Stimulated activated CD4-positive, alpha-beta T cell treated with anti-CD3 and anti-CD28 coated beads, Interleukin-15, amount 100 ng/mL, for 1 hour (primary cell): ENCODE data around the gene CAPZA1.
A peak's percentile ranks its signal among the peaks of the same experiment; 100 is the strongest.
"Not testable (repeated sequence)": the region's sequence is repeated elsewhere in the genome, so short reads cannot be mapped to it uniquely, and the experiment has no call there.

Source experiments
- DNase-seq, 2 donors: peaks; one replicate each; pipeline ENCODE4 v3.0.0-alpha.2; 2020; ENCODE audit warnings: low read depth in 1 of 2, low spot score in 1 of 2

Gene CAPZA1

GRCh38 chr1:112626887-112627286 is 7.3 kb downstream of the CAPZA1 start:
- no peak for DNase-seq

- no peak for DNase-seq
Measured at GRCh38 chr1:112628516-112628915, 8.9 kb downstream of the CAPZA1 start.

DNA sequence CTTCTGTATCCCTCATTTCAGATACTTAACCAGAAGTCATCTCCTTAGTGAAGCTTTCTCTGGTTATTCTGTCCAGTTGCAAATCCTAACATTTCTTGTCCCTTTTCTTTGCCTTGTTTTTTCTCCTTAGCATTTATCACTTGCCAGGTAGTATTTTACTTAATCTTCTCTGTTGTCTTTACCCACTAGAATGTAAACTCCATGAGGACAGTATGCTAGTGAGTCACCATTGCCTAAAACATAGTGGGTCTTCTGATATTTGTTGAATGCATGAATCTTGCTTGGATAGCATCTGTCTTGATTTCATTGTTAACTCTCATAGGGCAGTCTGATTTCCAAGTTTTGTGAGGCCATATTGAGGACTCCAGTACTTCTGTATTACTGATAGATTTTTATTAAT is 9.6 kb downstream of the CAPZA1 start:
- no peak for DNase-seq

GRCh38 chr1:112633628-112634027 is 14.0 kb downstream of the CAPZA1 start:
- DNase-seq: no peak

DNA sequence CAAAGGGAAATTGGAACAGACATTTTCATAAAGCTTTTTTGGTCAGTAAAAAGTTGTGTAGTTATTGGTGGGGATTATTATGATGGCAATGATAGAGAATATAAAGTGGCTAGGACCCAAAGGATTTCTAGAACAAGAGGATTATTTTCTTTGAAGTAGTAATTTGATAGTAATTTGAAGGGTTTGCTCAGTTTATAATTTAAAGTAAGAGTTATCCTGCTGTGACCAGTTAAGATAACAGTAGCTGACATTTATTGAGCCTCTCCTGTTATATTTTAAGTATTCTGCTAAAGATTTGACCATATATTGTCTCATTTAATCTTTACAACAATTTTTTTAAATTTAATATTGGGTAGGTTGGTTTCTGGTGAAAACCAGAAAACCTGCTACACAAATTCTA is 14.7 kb downstream of the CAPZA1 start:
- no peak for DNase-seq

DNA sequence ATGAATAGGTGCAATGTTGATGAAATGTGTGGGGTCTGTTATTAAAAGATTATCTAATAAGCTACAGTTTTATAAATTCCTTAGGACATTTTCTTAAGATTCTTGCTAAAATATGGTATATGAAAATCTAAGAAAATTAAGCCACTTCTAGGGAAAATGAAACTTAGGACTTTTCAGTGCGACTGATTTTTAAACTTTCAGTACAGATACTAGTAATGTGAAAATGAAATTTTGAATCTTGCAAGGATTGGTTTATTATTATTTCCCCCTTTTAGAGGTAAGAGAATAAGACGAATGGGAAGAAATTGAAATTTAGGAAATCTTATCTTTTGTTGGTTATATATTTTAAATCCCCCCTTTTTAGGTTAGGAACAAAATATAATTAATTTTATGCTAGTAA is 16.4 kb downstream of the CAPZA1 start:
- DNase-seq: no peak

- DNase-seq: no peak
Measured at GRCh38 chr1:112636597-112637253, 17.1 kb downstream of the CAPZA1 start.

DNA sequence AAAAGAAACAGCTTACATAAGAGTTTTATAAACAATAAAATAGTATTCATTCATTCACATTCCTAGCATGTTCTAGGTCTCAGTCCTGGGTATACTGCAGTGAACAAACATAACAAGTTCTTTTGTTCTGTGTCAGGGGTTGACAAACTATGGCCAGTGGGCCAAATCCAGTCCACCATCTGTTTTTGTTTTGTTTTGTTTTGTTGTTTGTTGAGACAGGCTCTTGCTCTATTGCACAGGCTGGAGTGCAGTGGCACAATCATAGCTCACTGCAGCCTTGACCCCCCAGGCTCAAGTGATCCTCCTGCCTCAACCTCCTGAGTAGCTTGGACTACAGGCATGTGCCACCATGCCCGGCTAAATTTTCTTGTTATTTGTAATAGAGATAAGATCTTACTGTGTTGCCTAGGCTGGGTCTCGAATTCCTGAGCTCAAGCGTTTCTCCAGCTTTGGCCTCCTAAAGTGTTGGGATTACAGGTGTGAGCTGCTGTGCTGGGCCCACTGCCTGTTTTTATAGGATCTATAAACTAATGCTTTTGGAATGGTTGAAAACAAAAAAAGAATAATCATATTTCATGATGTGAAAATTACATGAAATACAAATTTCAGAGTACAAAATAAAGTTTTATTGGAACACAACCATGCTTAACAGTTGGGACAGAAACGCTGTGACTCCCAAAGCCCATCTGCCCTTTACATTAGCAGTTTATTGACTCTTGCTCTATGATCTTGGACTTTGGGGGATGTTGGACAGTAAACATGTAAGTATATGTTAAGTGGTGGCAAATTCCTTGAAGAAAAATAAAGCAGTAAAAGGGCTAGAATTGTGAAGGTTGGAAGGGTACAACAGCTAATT is 17.9 kb downstream of the CAPZA1 start:
- DNase-seq: no peak

- no peak for DNase-seq
Measured at GRCh38 chr1:112638110-112638428, 18.4 kb downstream of the CAPZA1 start.

DNA sequence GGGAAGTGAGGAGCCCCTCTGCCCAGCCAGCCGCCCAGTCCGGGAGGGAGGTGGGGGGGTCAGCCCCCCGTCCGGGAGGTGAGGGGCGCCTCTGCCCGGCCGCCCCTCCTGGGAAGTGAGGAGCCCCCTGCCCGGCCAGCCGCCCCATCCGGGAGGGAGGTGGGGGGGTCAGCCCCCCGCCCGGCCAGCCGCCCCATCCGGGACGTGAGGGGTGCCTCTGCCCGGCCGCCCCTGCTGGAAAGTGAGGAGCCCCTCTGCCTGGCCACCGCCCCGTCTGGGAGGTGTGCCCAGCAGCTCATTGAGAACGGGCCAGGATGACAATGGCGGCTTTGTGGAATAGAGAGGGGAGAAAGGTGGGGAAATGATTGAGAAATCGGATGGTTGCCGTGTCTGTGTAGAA is 20.8 kb downstream of the CAPZA1 start:
- DNase-seq: not testable (repeated sequence)

DNA sequence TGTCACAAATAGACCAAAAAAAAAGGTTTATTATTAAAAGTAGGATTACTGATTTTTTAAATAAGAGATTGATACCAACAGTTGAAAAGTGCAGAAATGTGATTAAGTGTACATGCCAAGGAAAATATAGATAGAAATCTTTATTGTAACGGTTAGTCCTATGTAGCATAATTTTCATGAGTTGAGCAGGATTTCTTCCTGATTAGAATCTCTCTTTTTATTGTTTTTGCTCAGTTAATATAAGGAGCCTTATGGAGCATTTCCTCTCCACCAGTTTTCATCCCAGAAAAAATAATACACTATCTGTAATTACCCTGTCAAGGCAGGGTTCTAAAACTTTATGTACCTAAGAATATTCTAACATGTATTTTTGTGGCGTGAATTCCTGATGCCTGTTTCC is 23.4 kb downstream of the CAPZA1 start:
- DNase-seq: no peak

DNA sequence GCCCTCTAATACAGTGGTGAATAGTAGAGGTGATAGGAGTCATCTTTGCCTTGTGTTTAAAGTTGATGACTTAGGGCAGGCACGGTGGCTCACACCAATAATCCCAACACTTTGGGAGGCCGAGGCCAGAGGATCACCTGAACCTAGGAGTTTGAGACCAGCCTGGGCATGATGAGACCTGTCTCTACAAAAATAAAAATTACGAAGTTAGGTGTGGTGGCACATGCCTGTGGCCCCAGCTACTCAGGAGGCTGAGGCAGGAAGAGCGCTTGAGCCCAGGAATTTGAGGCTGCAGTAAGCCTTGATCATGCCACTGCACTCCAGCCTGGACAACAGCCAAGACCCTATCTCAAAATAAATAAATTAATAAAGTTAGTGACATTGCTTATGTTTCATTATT is 26.6 kb downstream of the CAPZA1 start:
- DNase-seq: no peak

GRCh38 chr1:112651205-112651604 is 31.6 kb downstream of the CAPZA1 start:
- no peak for DNase-seq

GRCh38 chr1:112665857-112666256 is 46.2 kb downstream of the CAPZA1 start:
- DNase-seq: no peak

GRCh38 chr1:112666946-112667345 is 47.3 kb downstream of the CAPZA1 start:
- DNase-seq: no peak

DNA sequence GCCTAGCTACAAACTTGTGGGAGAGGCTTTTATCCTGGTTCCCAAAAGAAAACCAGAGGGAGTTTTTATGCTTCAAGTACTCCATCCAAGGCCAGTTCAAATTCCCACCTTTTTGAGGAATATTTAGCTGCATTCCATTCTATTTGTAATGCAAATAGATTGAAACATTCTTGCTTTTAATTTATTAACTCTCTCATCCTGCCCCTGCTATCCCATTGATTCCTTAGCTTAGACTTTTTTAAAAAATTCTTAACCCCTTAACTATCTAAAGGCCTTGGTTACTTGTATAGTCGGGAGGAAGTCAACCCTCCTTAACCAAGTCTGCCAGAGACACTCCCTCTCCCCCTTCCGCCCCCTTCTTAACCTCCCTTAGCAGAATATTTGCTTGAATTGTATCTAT is 52.4 kb downstream of the CAPZA1 start:
- no peak for DNase-seq

GRCh38 chr1:112672842-112673241 is 53.2 kb downstream of the CAPZA1 start:
- no peak for DNase-seq

GRCh38 chr1:112673592-112674439 is 54.2 kb downstream of the CAPZA1 start:
- no peak for DNase-seq

GRCh38 chr1:112674440-112674985 is 54.9 kb downstream of the CAPZA1 start, which contains the start of gene MOV10:
Gene MOV10 (plus strand): TSS chr1:112674659. CDS start chr1:112674913, 254 bp downstream.
- DNase-seq: peak in 1 of 2 donors; percentile 15

GRCh38 chr1:112674986-112675727 is 55.5 kb downstream of the CAPZA1 start:
- peak in 1 of 2 donors; percentile 11 for DNase-seq
